VCaP (cell line): Measurements from ENCODE around the gene KLK12.

Experiments
- H3K27ac ChIP-seq: fragments of 450-650 bp; 2 replicates; pipeline ENCODE4 v1.5.1; 2017
- TF ChIP-seq, protein P1 (sequence below): fragments of 450-650 bp; conservative IDR thresholded peaks from 2 replicates; pipeline ENCODE4 v1.5.1; 2017; ENCODE audit warnings: mild to moderate bottlenecking, moderate library complexity

The KLK12 gene

GRCh38 chr19:51030631-51031030 lies 4.2 kb downstream of the KLK12 start:
- H3K27ac ChIP-seq = no peak overlapping the region
- TF ChIP-seq, protein P1, sequence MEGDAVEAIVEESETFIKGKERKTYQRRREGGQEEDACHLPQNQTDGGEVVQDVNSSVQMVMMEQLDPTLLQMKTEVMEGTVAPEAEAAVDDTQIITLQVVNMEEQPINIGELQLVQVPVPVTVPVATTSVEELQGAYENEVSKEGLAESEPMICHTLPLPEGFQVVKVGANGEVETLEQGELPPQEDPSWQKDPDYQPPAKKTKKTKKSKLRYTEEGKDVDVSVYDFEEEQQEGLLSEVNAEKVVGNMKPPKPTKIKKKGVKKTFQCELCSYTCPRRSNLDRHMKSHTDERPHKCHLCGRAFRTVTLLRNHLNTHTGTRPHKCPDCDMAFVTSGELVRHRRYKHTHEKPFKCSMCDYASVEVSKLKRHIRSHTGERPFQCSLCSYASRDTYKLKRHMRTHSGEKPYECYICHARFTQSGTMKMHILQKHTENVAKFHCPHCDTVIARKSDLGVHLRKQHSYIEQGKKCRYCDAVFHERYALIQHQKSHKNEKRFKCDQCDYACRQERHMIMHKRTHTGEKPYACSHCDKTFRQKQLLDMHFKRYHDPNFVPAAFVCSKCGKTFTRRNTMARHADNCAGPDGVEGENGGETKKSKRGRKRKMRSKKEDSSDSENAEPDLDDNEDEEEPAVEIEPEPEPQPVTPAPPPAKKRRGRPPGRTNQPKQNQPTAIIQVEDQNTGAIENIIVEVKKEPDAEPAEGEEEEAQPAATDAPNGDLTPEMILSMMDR = no peak

DNA sequence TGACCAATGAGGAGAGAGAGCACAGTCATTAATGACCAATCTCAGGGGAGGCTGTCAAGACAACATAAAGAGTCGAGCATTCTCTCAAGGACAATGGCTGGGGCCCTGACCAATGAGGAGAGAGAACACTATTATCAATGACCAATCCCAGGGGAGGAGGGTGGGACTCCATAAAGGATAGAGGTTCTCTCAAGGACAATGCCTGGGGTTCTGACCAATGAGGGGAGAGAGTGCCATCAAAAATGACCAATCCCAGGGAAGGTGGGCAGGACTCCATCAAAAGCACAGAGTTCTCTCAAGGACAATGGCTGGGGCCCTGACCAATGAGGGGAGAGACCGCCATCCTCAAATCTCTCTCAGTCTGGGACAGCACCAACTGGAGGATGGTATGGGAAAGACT lies 5.1 kb downstream of the KLK12 start:
- H3K27ac ChIP-seq = no peak overlapping the region
- TF ChIP-seq, protein P1 = no peak

DNA sequence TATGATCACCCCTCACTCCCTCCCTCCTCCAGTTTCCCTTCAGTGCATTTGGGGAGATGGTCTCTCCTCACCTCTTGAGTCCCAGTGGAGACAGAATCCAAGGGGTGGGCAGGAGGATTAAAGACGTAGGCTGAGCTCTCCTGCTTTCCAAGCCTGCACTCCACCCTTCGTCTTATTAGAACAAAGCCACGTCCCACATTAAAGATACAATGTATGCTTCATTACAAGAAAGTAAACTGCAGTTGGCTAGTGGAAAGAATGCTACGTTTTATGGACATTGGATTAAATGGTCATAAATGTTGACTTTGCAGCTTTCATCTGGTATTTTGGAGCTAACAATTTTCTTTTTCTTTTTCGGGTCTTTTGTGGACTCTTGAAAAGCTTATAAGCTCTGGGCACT lies 6.9 kb downstream of the KLK12 start:
- H3K27ac ChIP-seq = no peak overlapping the region
- TF ChIP-seq, protein P1 = no peak

GRCh38 chr19:51027126-51027806 lies 7.5 kb downstream of the KLK12 start:
- H3K27ac ChIP-seq = no peak overlapping the region
- TF ChIP-seq, protein P1 = no peak

GRCh38 chr19:51026554-51026831 lies 8.3 kb downstream of the KLK12 start, which contains the start of gene KLK11:
Gene KLK11 (minus strand): TSS chr19:51026616. CDS start chr19:51025631, 985 bp downstream.
- TF ChIP-seq, protein P1 = no peak
- no peak within 1 kb of the TSS for H3K27ac ChIP-seq

DNA sequence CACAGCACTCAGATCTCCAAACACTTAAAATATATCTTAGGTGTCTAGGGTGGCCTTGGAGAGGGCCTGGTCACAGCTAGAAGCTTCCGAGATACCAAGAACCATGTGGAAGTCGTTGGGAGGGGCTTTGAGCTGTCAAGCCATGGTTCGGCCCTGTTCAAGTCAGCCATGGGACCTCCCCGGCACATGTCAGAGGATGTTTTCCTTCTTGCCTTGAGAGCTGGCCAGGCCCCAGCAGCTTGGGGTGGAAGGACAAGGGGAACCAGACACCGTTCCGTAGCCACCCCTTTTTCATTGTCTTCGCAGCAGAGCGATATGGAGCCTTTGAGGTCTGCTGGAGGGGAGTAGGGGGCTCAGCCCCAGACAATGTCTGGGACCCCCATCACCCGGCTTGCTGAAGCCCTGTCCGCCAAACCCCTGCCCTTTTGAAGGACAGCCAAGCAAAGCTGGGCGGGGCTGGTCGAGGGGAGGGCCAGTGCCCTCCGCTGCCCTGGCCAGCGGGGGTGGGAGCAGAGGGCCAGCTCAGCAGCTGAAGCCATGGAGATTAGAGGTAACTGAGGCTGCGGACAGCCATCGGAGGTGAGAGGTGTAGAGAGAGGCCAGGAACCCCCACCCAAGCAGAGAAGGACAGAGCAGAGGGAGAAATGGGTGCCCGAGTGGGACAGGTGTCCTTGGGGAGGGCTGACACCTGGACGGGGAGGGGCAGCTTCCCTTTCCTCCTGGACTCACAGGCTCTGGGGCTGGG lies 8.8 kb downstream of the KLK12 start:
- H3K27ac ChIP-seq = no peak overlapping the region
- TF ChIP-seq, protein P1 = no peak

DNA sequence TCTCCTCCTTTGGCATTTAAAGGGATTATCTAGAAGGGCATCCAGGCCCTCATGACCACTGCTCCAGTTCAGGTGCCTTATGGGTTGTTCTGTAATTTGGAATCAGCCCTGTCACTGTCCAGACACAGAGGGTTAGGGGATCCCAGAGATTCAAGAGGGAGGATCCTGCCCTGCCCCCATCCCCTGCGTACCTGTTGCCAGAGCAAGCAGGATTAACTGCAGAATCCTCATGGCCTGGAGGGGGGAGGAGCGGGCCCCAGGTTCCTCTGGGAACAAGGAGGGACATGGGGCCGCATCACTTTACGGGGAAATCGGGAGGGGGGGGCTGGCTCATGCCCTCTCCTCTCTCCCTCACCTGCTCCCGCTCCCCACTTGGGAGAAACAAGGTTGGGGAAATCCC lies 9.4 kb downstream of the KLK12 start:
- no peak overlapping the region for H3K27ac ChIP-seq
- TF ChIP-seq, protein P1 = no peak
